Endothelial cell of umbilical vein (primary cell): ENCODE data around the gene TMEM181.
"Not testable (repeated sequence)": the region's sequence is repeated elsewhere in the genome, so short reads cannot be mapped to it uniquely, and the experiment has no call there.

ENCODE experiments used
- EZH2 ChIP-seq: IDR thresholded peaks from 2 replicates; pipeline ENCODE4 v1.6.1; 2012; ENCODE audit warnings: borderline replicate concordance, low read depth, mild to moderate bottlenecking, moderate library complexity, low read length, inconsistent platforms; ENCODE audit not compliant: severe bottlenecking
- FOS ChIP-seq: IDR thresholded peaks from 2 replicates; pipeline ENCODE4 v1.6.1; 2011; ENCODE audit warnings: mild to moderate bottlenecking, low read length, moderate library complexity, borderline replicate concordance; ENCODE audit not compliant: insufficient read depth
- GATA2 ChIP-seq: IDR thresholded peaks from 2 replicates; pipeline ENCODE4 v1.7.0; 2011; ENCODE audit warnings: low read depth, mild to moderate bottlenecking, moderate library complexity, mixed read lengths, low read length; ENCODE audit not compliant: insufficient read length, insufficient read depth
- JUN ChIP-seq: IDR thresholded peaks from 2 replicates; pipeline ENCODE4 v1.6.1; 2011; ENCODE audit warnings: borderline replicate concordance, low read depth; ENCODE audit not compliant: insufficient read length, insufficient read depth
- MAX ChIP-seq: IDR thresholded peaks from 2 replicates; pipeline ENCODE4 v1.6.1; 2011; ENCODE audit not compliant: insufficient read depth, insufficient read length
- MYC ChIP-seq: IDR thresholded peaks from one replicate; pipeline ENCODE4 v1.6.1; 2011; ENCODE audit warnings: mild to moderate bottlenecking, low read depth, low read length
- POLR2A ChIP-seq: IDR thresholded peaks from 2 replicates; pipeline ENCODE4 v1.6.1; 2012; ENCODE audit warnings: low read depth, mild to moderate bottlenecking, control low read depth, low read length
- POLR2AphosphoS5 ChIP-seq: IDR thresholded peaks from 2 replicates; pipeline ENCODE4 v1.6.1; 2012; ENCODE audit warnings: low read depth, mild to moderate bottlenecking, control low read depth, low read length, moderate library complexity; ENCODE audit not compliant: insufficient read depth
- TF ChIP-seq, protein P1 (sequence below), 2 donors: IDR thresholded peaks; 1 replicate in 1 of 2; 2 replicates in 1 of 2; pipeline ENCODE4 v1.5.1; 2011; ENCODE audit warnings: low read length in 2 of 2, mild to moderate bottlenecking in 2 of 2, moderate library complexity in 2 of 2, control low read depth in 1 of 2, inconsistent platforms in 1 of 2, low read depth in 1 of 2; ENCODE audit not compliant: insufficient read depth in 1 of 2; ENCODE audit errors: extremely low read depth in 1 of 2

DNA sequence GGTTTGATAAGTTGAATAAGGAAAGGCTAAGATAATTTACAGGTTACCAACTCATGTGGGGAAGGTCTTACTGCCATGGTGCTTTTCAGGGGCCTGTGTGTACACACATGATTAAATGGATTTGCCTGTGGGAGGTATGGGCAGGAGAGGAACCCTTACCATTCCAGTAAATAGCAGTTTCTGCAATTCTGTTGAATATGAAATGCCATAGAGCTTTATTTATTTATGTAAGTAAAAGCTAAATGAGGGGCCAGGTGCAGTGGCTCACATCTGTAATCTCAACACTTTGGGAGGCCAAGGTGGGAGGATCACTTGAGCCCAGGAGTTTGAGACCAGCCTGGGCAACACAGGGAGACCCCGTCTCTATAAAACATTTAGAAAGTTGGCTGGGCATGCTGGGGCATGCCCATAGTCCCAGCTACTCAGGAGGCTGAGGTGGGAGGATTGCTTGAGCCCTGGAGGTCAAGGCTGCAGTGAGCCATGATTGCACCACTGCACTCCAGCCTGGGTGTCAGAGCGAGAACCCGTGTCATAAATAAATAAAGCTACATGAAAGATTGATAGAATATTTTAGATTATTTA, 72.7 kb downstream of the TMEM181 start:
- TF ChIP-seq, protein P1, sequence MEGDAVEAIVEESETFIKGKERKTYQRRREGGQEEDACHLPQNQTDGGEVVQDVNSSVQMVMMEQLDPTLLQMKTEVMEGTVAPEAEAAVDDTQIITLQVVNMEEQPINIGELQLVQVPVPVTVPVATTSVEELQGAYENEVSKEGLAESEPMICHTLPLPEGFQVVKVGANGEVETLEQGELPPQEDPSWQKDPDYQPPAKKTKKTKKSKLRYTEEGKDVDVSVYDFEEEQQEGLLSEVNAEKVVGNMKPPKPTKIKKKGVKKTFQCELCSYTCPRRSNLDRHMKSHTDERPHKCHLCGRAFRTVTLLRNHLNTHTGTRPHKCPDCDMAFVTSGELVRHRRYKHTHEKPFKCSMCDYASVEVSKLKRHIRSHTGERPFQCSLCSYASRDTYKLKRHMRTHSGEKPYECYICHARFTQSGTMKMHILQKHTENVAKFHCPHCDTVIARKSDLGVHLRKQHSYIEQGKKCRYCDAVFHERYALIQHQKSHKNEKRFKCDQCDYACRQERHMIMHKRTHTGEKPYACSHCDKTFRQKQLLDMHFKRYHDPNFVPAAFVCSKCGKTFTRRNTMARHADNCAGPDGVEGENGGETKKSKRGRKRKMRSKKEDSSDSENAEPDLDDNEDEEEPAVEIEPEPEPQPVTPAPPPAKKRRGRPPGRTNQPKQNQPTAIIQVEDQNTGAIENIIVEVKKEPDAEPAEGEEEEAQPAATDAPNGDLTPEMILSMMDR (IDR thresholded peaks at IDR 0.05; ENCODE audit: extremely low read depth in 1 of 2, insufficient read depth in 1 of 2, low read depth in 1 of 2, low read length in 2 of 2) = not testable (repeated sequence)
- not testable (repeated sequence) for TF ChIP-seq POLR2A, MAX, EZH2, POLR2AphosphoS5, MYC, GATA2, FOS, JUN
